ENCODE data around the gene PLK4.

Gene PLK4

GRCh38 chr4:127852661-127853060, 28.0 kb upstream of the PLK4 start:
- no peak for TF ChIP-seq CTCF (IDR thresholded peaks at IDR 0.05)

- TF ChIP-seq CTCF (IDR thresholded peaks at IDR 0.05): no peak
These were observed 24.4 kb upstream of the PLK4 start for GRCh38 chr4:127856196-127856812.

GRCh38 chr4:127856813-127857447, 23.8 kb upstream of the PLK4 start:
- TF ChIP-seq CTCF (IDR thresholded peaks at IDR 0.05): no peak

GRCh38 chr4:127857641-127858040, 23.1 kb upstream of the PLK4 start:
- TF ChIP-seq CTCF (IDR thresholded peaks at IDR 0.05): no peak

GRCh38 chr4:127868196-127868595, 12.5 kb upstream of the PLK4 start:
- no peak for TF ChIP-seq CTCF (IDR thresholded peaks at IDR 0.05)

- TF ChIP-seq CTCF (IDR thresholded peaks at IDR 0.05): no peak
These were observed 10.4 kb upstream of the PLK4 start for GRCh38 chr4:127870281-127870680.

GRCh38 chr4:127870688-127871087, 10.0 kb upstream of the PLK4 start:
- TF ChIP-seq CTCF (IDR thresholded peaks at IDR 0.05): no peak

Measured in LNCAP (cell line).